Left ventricle myocardium inferior (tissue), 1 donor: ENCODE measurements around the gene HAUS7. TPM values are rescaled to one million over a fixed set of nuclear protein-coding genes. Genes with fewer than 3 reads are reported as not detected.

Source experiments
- DNase-seq: peaks from one replicate; pipeline ENCODE4 v3.0.0-alpha.2; 2020
- H3K27ac ChIP-seq: fragments of 200-600 bp; replicated peaks from 2 replicates; pipeline ENCODE4 v1.8.0; 2021
- H3K27me3 ChIP-seq: fragments of 200-600 bp; 2 replicates; pipeline ENCODE4 v1.8.0; 2021; ENCODE audit warnings: low read depth
- H3K36me3 ChIP-seq: fragments of 200-600 bp; 2 replicates; pipeline ENCODE4 v1.8.0; 2021
- H3K4me1 ChIP-seq: fragments of 200-600 bp; 2 replicates; pipeline ENCODE4 v1.8.0; 2021
- H3K4me3 ChIP-seq: fragments of 200-600 bp; 2 replicates; pipeline ENCODE4 v1.8.0; 2021; ENCODE audit warnings: mild to moderate bottlenecking, moderate library complexity
- H3K9me3 ChIP-seq: fragments of 200-600 bp; replicated peaks from 2 replicates; pipeline ENCODE4 v1.8.0; 2021
- intact Hi-C: fragments of 100-400 bp; cut with micrococcal nuclease; formaldehyde crosslinking; loops from one replicate; pipeline ENCODE4 v1.11.0; 2022
- total RNA-seq: library from RNA; stranded (reverse); fragmentation: NEBNext Ultra II Directional; extraction: Animal tissue kit (Norgen Biotek cat#: 25700); gene quantifications from one replicate; pipeline ENCODE4 v1.2.1, GENCODE V29; 2021
- TF ChIP-seq, protein P1 (sequence below): fragments of 200-600 bp; IDR thresholded peaks from 2 replicates; pipeline ENCODE4 v1.8.0; 2021; ENCODE audit warnings: antibody characterized with exemption, mild to moderate bottlenecking, borderline replicate concordance
- donor health status: DM: no; HTN: yes; CAD: no; lungs with severe emphysema.

Gene HAUS7
- total RNA-seq, 1 donor from 2014 or later, result 17.0 TPM

GRCh38 chrX:153409414-153410101 lies 60.8 kb downstream of the HAUS7 start:
- H3K27me3 ChIP-seq, result peaks cover 8% of the 10 kb centered on the region
- H3K4me3 ChIP-seq, result no peak overlapping the region
- H3K36me3 ChIP-seq, result no peaks in the 10 kb centered on the region
- TF ChIP-seq, protein P1, sequence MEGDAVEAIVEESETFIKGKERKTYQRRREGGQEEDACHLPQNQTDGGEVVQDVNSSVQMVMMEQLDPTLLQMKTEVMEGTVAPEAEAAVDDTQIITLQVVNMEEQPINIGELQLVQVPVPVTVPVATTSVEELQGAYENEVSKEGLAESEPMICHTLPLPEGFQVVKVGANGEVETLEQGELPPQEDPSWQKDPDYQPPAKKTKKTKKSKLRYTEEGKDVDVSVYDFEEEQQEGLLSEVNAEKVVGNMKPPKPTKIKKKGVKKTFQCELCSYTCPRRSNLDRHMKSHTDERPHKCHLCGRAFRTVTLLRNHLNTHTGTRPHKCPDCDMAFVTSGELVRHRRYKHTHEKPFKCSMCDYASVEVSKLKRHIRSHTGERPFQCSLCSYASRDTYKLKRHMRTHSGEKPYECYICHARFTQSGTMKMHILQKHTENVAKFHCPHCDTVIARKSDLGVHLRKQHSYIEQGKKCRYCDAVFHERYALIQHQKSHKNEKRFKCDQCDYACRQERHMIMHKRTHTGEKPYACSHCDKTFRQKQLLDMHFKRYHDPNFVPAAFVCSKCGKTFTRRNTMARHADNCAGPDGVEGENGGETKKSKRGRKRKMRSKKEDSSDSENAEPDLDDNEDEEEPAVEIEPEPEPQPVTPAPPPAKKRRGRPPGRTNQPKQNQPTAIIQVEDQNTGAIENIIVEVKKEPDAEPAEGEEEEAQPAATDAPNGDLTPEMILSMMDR, result no peak
- H3K27ac ChIP-seq, result no peak overlapping the region
- no peak for DNase-seq
- no peaks in the 10 kb centered on the region for H3K9me3 ChIP-seq
- H3K4me1 ChIP-seq, result peaks cover 5% of the 10 kb centered on the region
- intact Hi-C loops, result no loop called here

- no peak overlapping the region for H3K27ac ChIP-seq
- DNase-seq, result no peak
- intact Hi-C loops, result no loop called here
- TF ChIP-seq, protein P1, result no peak
- no peaks in the 10 kb centered on the region for H3K36me3 ChIP-seq
- H3K27me3 ChIP-seq, result peaks cover 8% of the 10 kb centered on the region
- no peak overlapping the region for H3K4me3 ChIP-seq
- no peaks in the 10 kb centered on the region for H3K9me3 ChIP-seq
- peaks cover 5% of the 10 kb centered on the region for H3K4me1 ChIP-seq
These were observed 61.5 kb downstream of the HAUS7 start for GRCh38 chrX:153408871-153409351.

GRCh38 chrX:153408221-153408721 lies 62.1 kb downstream of the HAUS7 start:
- H3K9me3 ChIP-seq, result no peaks in the 10 kb centered on the region
- no peak for DNase-seq
- peaks cover 5% of the 10 kb centered on the region for H3K4me1 ChIP-seq
- peaks cover 8% of the 10 kb centered on the region for H3K27me3 ChIP-seq
- no peak overlapping the region for H3K4me3 ChIP-seq
- intact Hi-C loops, result no loop called here
- no peak overlapping the region for H3K27ac ChIP-seq
- no peaks in the 10 kb centered on the region for H3K36me3 ChIP-seq
- TF ChIP-seq, protein P1, result no peak

DNA sequence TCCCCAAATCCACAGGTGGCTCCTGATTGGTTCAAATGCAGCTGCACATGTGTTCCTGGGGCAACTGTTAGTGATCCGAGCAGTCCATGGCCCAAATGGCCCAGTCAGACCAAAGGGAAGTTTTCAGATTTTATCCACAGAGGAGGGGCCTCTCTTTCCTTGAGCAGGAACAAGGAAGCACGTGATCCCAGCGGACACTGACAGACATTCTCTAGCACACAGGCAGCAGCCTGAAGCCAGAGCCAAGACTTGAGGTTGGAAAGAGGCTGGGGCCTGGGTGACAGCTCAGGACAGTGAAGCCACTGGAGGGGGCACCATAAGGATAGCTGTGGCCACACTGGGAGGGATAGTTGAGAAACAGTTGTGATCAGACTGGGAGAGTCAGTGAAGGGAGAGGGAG lies 62.6 kb downstream of the HAUS7 start:
- intact Hi-C loops, result no loop called here
- Histone ChIP-seq H3K4me3 (no peak overlapping the region), H3K27ac (no peak overlapping the region), H3K27me3 (peaks cover 8% of the 10 kb centered on the region), H3K36me3 (no peaks in the 10 kb centered on the region), H3K4me1 (peaks cover 5% of the 10 kb centered on the region), H3K9me3 (no peaks in the 10 kb centered on the region)
- TF ChIP-seq, protein P1, result no peak
- DNase-seq, result no peak

DNA sequence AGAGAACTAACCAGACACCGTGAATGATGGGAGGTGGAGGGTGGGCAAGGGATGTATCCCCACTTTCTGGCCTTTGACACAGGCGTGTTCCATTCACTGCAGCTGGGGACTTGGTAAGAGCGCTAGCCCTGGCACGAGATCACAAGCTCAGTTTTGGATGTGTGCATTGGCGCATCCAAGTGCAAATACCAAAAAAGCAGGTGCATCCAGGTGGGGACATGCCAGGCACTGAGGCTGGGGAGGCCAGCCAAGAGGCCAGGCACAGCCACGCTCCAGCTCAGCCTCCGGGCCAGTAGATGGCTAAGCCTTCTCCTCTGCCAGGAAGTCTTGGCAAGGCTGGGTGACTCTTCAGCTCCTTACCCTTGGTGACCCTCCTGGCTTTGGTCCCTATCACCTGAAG lies 63.5 kb downstream of the HAUS7 start:
- TF ChIP-seq, protein P1, result no peak
- no peak for DNase-seq
- H3K36me3 ChIP-seq, result no peaks in the 10 kb centered on the region
- intact Hi-C loops, result no loop called here
- peaks cover 5% of the 10 kb centered on the region for H3K4me1 ChIP-seq
- H3K9me3 ChIP-seq, result no peaks in the 10 kb centered on the region
- H3K27ac ChIP-seq, result no peak overlapping the region
- H3K4me3 ChIP-seq, result no peak overlapping the region
- peaks cover 3% of the 10 kb centered on the region for H3K27me3 ChIP-seq
